OCI-LY3 (cell line): Measurements from ENCODE around the gene KLHL2.

Source experiments
- H2AFZ ChIP-seq: fragments of 200-600, 300-600 bp; shearing (Covaris generic); 2 replicates; pipeline ENCODE4 v1.6.0; 2014; ENCODE audit warnings: antibody characterized with exemption, low read depth, low read length
- H3K27ac ChIP-seq: fragments of 200-600, 300-600 bp; sonication (generic); 2 replicates; pipeline ENCODE4 v1.5.1; 2014; ENCODE audit warnings: mild to moderate bottlenecking, low read length, moderate library complexity, mixed read lengths
- H3K27me3 ChIP-seq: fragments of 200-600, 300-600 bp; sonication (generic); 2 replicates; pipeline ENCODE4 v1.6.1; 2014; ENCODE audit warnings: low read depth, low read length, mixed read lengths
- H3K36me3 ChIP-seq: fragments of 200-600, 300-600 bp; sonication (generic); replicated peaks from 2 replicates; pipeline ENCODE3; 2014; ENCODE audit warnings: low read depth, low read length, mixed read lengths
- H3K4me1 ChIP-seq: fragments of 300-600, 200-600 bp; sonication (generic); 2 replicates; pipeline ENCODE4 v1.6.1; 2014; ENCODE audit warnings: low read length, mixed read lengths
- H3K4me2 ChIP-seq: fragments of 200-600, 300-600 bp; sonication (generic); 2 replicates; pipeline ENCODE4 v1.6.1; 2014; ENCODE audit warnings: low read length, mixed read lengths
- H3K4me3 ChIP-seq: fragments of 300-600, 200-600 bp; sonication (generic); 2 replicates; pipeline ENCODE4 v1.5.1; 2014; ENCODE audit warnings: antibody characterized with exemption, mild to moderate bottlenecking, low read length, moderate library complexity
- H3K79me2 ChIP-seq: fragments of 300-600, 200-600 bp; shearing (Covaris generic); 2 replicates; pipeline ENCODE4 v1.6.1; 2014; ENCODE audit warnings: mild to moderate bottlenecking, low read length, mixed read lengths
- H3K9ac ChIP-seq: fragments of 300-600, 200-600 bp; shearing (Covaris generic); 2 replicates; pipeline ENCODE4 v1.6.0; 2014; ENCODE audit warnings: mild to moderate bottlenecking, low read length, moderate library complexity
- H3K9me3 ChIP-seq: fragments of 200-600, 300-600 bp; shearing (Covaris generic); 2 replicates; pipeline ENCODE4 v1.6.1; 2014; ENCODE audit warnings: low read length, mixed read lengths; ENCODE audit not compliant: insufficient read depth
- H4K20me1 ChIP-seq: fragments of 200-600, 300-600 bp; sonication (generic); 2 replicates; pipeline ENCODE4 v1.6.1; 2016; ENCODE audit warnings: low read length, mixed read lengths; ENCODE audit not compliant: insufficient read depth
- CTCF ChIP-seq: fragments of 200-600, 300-600 bp; sonication (generic); IDR thresholded peaks from 2 replicates; pipeline ENCODE4 v1.5.1; 2014; ENCODE audit warnings: antibody characterized with exemption, low read length, low read depth
- EZH2phosphoT487 ChIP-seq: fragments of 200-600 bp; shearing (Covaris generic); IDR thresholded peaks from 2 replicates; pipeline ENCODE4 v1.6.1; 2018; ENCODE audit warnings: antibody characterized with exemption, mixed run types, low read depth

KLHL2 gene

GRCh38 chr4:165301833-165302232 is 94.5 kb downstream of the KLHL2 start:
- Histone ChIP-seq H3K4me2 (peak overlapping the region; percentile 37), H3K36me3 (peaks cover 6% of the 10 kb centered on the region), H3K4me1 (peaks cover 5% of the 10 kb centered on the region), H3K9me3 (no peaks in the 10 kb centered on the region), H3K9ac (no peak overlapping the region), H4K20me1 (no peaks in the 10 kb centered on the region), H3K27me3 (no peaks in the 10 kb centered on the region), H3K79me2 (no peaks in the 10 kb centered on the region), H3K4me3 (peak overlapping the region; percentile 18), H2AFZ (no peak overlapping the region), H3K27ac (no peak overlapping the region)
- TF ChIP-seq CTCF = no peak

- H3K9me3 ChIP-seq = no peaks in the 10 kb centered on the region
- no peak overlapping the region for H3K4me3 ChIP-seq
- H4K20me1 ChIP-seq = no peaks in the 10 kb centered on the region
- H2AFZ ChIP-seq = no peak overlapping the region
- H3K27ac ChIP-seq = no peak overlapping the region
- peaks cover 3% of the 10 kb centered on the region for H3K36me3 ChIP-seq
- H3K4me2 ChIP-seq = no peak overlapping the region
- H3K9ac ChIP-seq = no peak overlapping the region
- no peak for TF ChIP-seq CTCF
- no peak for TF ChIP-seq EZH2phosphoT487
- no peaks in the 10 kb centered on the region for H3K27me3 ChIP-seq
- no peaks in the 10 kb centered on the region for H3K79me2 ChIP-seq
- peaks cover 5% of the 10 kb centered on the region for H3K4me1 ChIP-seq
These were observed 95.3 kb downstream of the KLHL2 start for GRCh38 chr4:165302658-165303057.

GRCh38 chr4:165308166-165308565 is 100.8 kb downstream of the KLHL2 start:
- TF ChIP-seq EZH2phosphoT487 = no peak
- no peak for TF ChIP-seq CTCF
- H3K9me3 ChIP-seq = no peaks in the 10 kb centered on the region
- H3K27ac ChIP-seq = no peak overlapping the region

GRCh38 chr4:165308606-165309005 is 101.2 kb downstream of the KLHL2 start:
- H3K4me3 ChIP-seq = no peak overlapping the region
- TF ChIP-seq EZH2phosphoT487 = no peak
- no peak for TF ChIP-seq CTCF
- no peaks in the 10 kb centered on the region for H3K27me3 ChIP-seq
- no peak overlapping the region for H3K4me2 ChIP-seq
- no peaks in the 10 kb centered on the region for H4K20me1 ChIP-seq
- no peak overlapping the region for H3K9ac ChIP-seq
- no peaks in the 10 kb centered on the region for H3K79me2 ChIP-seq
- peaks cover 2% of the 10 kb centered on the region for H3K36me3 ChIP-seq
- no peak overlapping the region for H2AFZ ChIP-seq
- H3K4me1 ChIP-seq = no peaks in the 10 kb centered on the region
- H3K27ac ChIP-seq = no peak overlapping the region
- H3K9me3 ChIP-seq = no peaks in the 10 kb centered on the region

More at GRCh38 chr4:165308166-165308565, 100.8 kb downstream of the KLHL2 start:
- Histone ChIP-seq H4K20me1 (no peaks in the 10 kb centered on the region), H3K9ac (no peak overlapping the region), H3K27me3 (no peaks in the 10 kb centered on the region), H3K4me3 (no peak overlapping the region), H3K79me2 (no peaks in the 10 kb centered on the region), H3K4me1 (no peaks in the 10 kb centered on the region), H2AFZ (no peak overlapping the region), H3K4me2 (no peak overlapping the region), H3K36me3 (peaks cover 2% of the 10 kb centered on the region)
